K562 (cell line): ENCODE results near the gene THRSP. TPM values are rescaled to one million over a fixed set of nuclear protein-coding genes. Genes with fewer than 3 reads are reported as not detected.
A peak's percentile ranks its signal among the peaks of the same experiment; 100 is the strongest.

Experiments used
- CAMTA2 ChIP-seq: fragments of 250-450 bp; sonication (Bioruptor Pico); conservative IDR thresholded peaks from 2 replicates; pipeline ENCODE4 v1.5.1; 2022
- ELF2 ChIP-seq: fragments of 250-450 bp; sonication (Bioruptor Pico); IDR thresholded peaks from 2 replicates; pipeline ENCODE4 v1.5.0; 2021; ENCODE audit warnings: mild to moderate bottlenecking
- ETV1 ChIP-seq: fragments of 450-650 bp; conservative IDR thresholded peaks from 2 replicates; pipeline ENCODE4 v1.6.1; 2016; ENCODE audit warnings: missing genetic modification characterization, control low read depth, low read depth, missing compliant biosample characterization
- FOXA3 ChIP-seq, 2 experiments: fragments of 450-650 bp in 1 of 2; sonication (generic) in 1 of 2; formaldehyde crosslinking; IDR thresholded peaks in 1 of 2; conservative IDR thresholded peaks in 1 of 2; 2 replicates each; pipeline versions ENCODE4 v1.4.0 to v1.8.0; 2020 to 2022; ENCODE audit warnings: mild to moderate bottlenecking in 2 of 2, missing genetic modification reagents in 1 of 2
- GABPB2 ChIP-seq: fragments of 250-450 bp; sonication (Bioruptor Pico); conservative IDR thresholded peaks from 2 replicates; pipeline ENCODE4 v1.5.1; 2021; ENCODE audit warnings: mild to moderate bottlenecking
- HEY1 ChIP-seq: fragments of 250-450 bp; sonication (Bioruptor Pico); IDR thresholded peaks from 2 replicates; pipeline ENCODE4 v1.5.0; 2020; ENCODE audit warnings: mild to moderate bottlenecking, moderate library complexity, borderline replicate concordance
- HMG20B ChIP-seq: fragments of 250-450 bp; sonication (Bioruptor Pico); IDR thresholded peaks from 2 replicates; pipeline ENCODE4 v1.5.0; 2021; ENCODE audit warnings: mild to moderate bottlenecking
- HNRNPH1 ChIP-seq: fragments of 200-400 bp; formaldehyde crosslinking; optimal IDR thresholded peaks from 2 replicates; pipeline ENCODE3; 2017; ENCODE audit warnings: low read depth, mild to moderate bottlenecking, low read length, moderate library complexity
- JUNB ChIP-seq: fragments of 450-650 bp; formaldehyde crosslinking; conservative IDR thresholded peaks from 2 replicates; pipeline ENCODE4 v1.4.0; 2020; ENCODE audit warnings: mild to moderate bottlenecking
- JUND ChIP-seq, 2 experiments: IDR thresholded peaks; 2 replicates in 1 of 2; 3 replicates in 1 of 2; pipeline ENCODE4 v1.6.1; 2011; ENCODE audit warnings: borderline replicate concordance in 2 of 2, low read depth in 2 of 2, low read length in 2 of 2, improper control_type of control experiment in 1 of 2, missing biosample characterization in 1 of 2, missing genetic modification characterization in 1 of 2, missing genetic modification reagents in 1 of 2
- KLF10 ChIP-seq: fragments of 250-450 bp; sonication (Bioruptor Pico); IDR thresholded peaks from 2 replicates; pipeline ENCODE4 v1.6.1; 2021; ENCODE audit warnings: matching md5 sums
- MTA1 ChIP-seq: fragments of 450-650 bp; IDR thresholded peaks from 2 replicates; pipeline ENCODE4 v1.6.1; 2017; ENCODE audit warnings: borderline replicate concordance
- MYNN ChIP-seq, 2 experiments: sonication (generic); formaldehyde crosslinking in 1 of 2; IDR thresholded peaks; 2 replicates each; pipeline versions ENCODE4 v1.5.0 to v1.6.1; 2016 to 2020; ENCODE audit warnings: antibody characterized with exemption in 1 of 2, missing genetic modification reagents in 1 of 2
- NEUROD1 ChIP-seq: fragments of 150-350 bp; IDR thresholded peaks from 2 replicates; pipeline ENCODE4 v1.6.1; 2014; ENCODE audit warnings: borderline replicate concordance, low read length, low read depth; ENCODE audit not compliant: partially characterized antibody
- NR2F6 ChIP-seq: fragments of 450-650 bp; formaldehyde crosslinking; IDR thresholded peaks from 2 replicates; pipeline ENCODE4 v1.4.0; 2020; ENCODE audit warnings: mild to moderate bottlenecking
- NRF1 ChIP-seq, 2 experiments: fragments of 450-650 bp; IDR thresholded peaks in 1 of 2; conservative IDR thresholded peaks in 1 of 2; 2 replicates each; pipeline ENCODE4 v1.6.1; 2014; ENCODE audit warnings: mild to moderate bottlenecking in 2 of 2
- POLR3A ChIP-seq: IDR thresholded peaks from 2 replicates; pipeline ENCODE4 v1.6.1; 2011; ENCODE audit warnings: borderline replicate concordance, mild to moderate bottlenecking, moderate library complexity; ENCODE audit not compliant: insufficient read length, insufficient read depth; ENCODE audit errors: extremely low read depth
- RBBP5 ChIP-seq: fragments of 200-600 bp; sonication (generic); IDR thresholded peaks from 2 replicates; pipeline ENCODE4 v1.6.1; 2012; ENCODE audit warnings: borderline replicate concordance, mild to moderate bottlenecking, low read length, control low read depth, inconsistent platforms; ENCODE audit not compliant: insufficient read depth, poor library complexity, severe bottlenecking
- ZBTB8A ChIP-seq: fragments of 450-650 bp; IDR thresholded peaks from 2 replicates; pipeline ENCODE4 v1.6.1; 2018; ENCODE audit warnings: mild to moderate bottlenecking, moderate library complexity; ENCODE audit not compliant: partially characterized antibody
- ZKSCAN8 ChIP-seq: fragments of 200-800 bp; sonication (Bioruptor generic); IDR thresholded peaks from 2 replicates; pipeline ENCODE4 v1.6.1; 2016; ENCODE audit warnings: missing genetic modification characterization, missing compliant biosample characterization
- polyA plus RNA-seq, 8 experiments: library from polyadenylated mRNA; depleted of rRNA in 4 of 8; stranded (reverse) in 5 of 8; unstranded in 3 of 8; fragments of >200 nt; fragmentation: Nextera tagmentation in 2 of 8; fragmentation: Illumina TruSeq in 1 of 8; extraction: Ambion mirVana in 2 of 8; extraction: Trizol in 1 of 8; gene quantifications; 2 replicates each; pipeline versions ENCODE4 v1.2.1 to v1.2.3, GENCODE V29; 2011 to 2014; ENCODE audit warnings: inconsistent platforms in 1 of 8, missing spikeins in 1 of 8
- total RNA-seq, 7 experiments: library from RNA; depleted of rRNA in 6 of 7; stranded (reverse); fragments of >200 nt in 6 of 7; fragmentation: Illumina TruSeq in 2 of 7; extraction: Trizol in 2 of 7; gene quantifications; 2 replicates each; pipeline versions ENCODE4 v1.2.1 to v1.2.3, GENCODE V29; 2011 to 2021; ENCODE audit warnings: low replicate concordance in 1 of 7
- TF ChIP-seq, protein P1 (sequence below): fragments of 250-450 bp; sonication (Bioruptor Pico); IDR thresholded peaks from 2 replicates; pipeline ENCODE4 v1.8.0; 2022; ENCODE audit warnings: inconsistent platforms
- TF ChIP-seq, protein P2 (sequence below): fragments of 450-650 bp; IDR thresholded peaks from 2 replicates; pipeline ENCODE4 v1.6.1; 2016
- TF ChIP-seq, protein P3 (sequence below): sonication (generic); formaldehyde crosslinking; IDR thresholded peaks from 2 replicates; pipeline ENCODE4 v1.8.1; 2023; ENCODE audit warnings: mild to moderate bottlenecking, missing genetic modification reagents

The THRSP gene
- total and polyA plus RNA-seq, 9 of the 15 experiments (the other 6 are each of a cell fraction or from before 2014, with no cell fraction given), result 0.23 to 0.56 (median 0.31) TPM; not detected in 2

DNA sequence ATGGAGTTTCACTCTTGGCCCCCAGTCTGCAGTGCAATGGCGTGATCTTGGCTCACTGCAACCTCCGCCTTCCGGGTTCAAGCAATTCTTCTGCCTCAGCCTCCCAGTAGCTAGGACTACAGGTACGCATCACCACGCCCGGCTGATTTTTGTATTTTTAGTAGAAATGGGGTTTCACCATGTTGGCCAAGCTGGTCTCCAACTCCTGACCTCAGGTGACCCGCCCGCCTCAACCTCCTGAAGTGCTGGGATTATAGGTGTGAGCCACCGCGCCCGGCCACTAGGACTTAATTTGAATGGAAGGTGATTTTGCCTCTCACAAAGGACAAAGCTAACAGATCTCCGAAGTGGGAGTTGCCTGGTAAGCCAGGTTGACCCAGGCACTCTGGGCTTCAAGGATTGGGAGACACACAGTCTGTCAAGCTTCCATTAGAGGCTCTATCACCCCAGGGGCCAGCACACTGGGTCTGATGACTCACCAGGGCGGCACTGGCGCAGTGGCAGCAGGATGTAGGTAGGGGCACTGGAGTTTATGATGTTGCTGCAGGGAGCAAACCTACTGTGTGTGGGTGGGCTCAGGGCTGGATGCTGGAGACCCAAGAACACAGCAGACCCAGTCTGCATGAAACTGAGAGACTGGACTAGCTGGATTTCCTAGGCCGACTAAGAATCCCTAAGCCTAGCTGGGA, 22.8 kb upstream of the THRSP start (continued):
- TF ChIP-seq, protein P1, sequence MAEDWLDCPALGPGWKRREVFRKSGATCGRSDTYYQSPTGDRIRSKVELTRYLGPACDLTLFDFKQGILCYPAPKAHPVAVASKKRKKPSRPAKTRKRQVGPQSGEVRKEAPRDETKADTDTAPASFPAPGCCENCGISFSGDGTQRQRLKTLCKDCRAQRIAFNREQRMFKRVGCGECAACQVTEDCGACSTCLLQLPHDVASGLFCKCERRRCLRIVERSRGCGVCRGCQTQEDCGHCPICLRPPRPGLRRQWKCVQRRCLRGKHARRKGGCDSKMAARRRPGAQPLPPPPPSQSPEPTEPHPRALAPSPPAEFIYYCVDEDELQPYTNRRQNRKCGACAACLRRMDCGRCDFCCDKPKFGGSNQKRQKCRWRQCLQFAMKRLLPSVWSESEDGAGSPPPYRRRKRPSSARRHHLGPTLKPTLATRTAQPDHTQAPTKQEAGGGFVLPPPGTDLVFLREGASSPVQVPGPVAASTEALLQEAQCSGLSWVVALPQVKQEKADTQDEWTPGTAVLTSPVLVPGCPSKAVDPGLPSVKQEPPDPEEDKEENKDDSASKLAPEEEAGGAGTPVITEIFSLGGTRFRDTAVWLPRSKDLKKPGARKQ (CRISPR knock-in tag), result no peak
- TF ChIP-seq HNRNPH1 (no peak), MTA1 (no peak), RBBP5 (no peak), KLF10 (CRISPR knock-in tag) (no peak), MYNN (IDR thresholded peaks at IDR 0.05) (0 out of 2 replicates have a peak, but pooled peaks have one; percentile 24), MYNN (CRISPR knock-in tag; IDR thresholded peaks at IDR 0.05) (no peak), POLR3A (no peak), GABPB2 (CRISPR knock-in tag) (no peak), HMG20B (CRISPR knock-in tag) (no peak), CAMTA2 (CRISPR knock-in tag) (no peak), JUNB (0 out of 2 replicates have a peak, but pooled peaks have one; percentile 32), FOXA3 (CRISPR knock-in tag; conservative IDR thresholded peaks at IDR 0.05 in 1 of 2, IDR thresholded peaks at IDR 0.05 in 1 of 2) (no peak), NRF1 (conservative IDR thresholded peaks at IDR 0.05 in 1 of 2, IDR thresholded peaks at IDR 0.05 in 1 of 2) (0 out of 4 replicates have a peak, but pooled peaks have one; percentile 24 to 44), NEUROD1 (peak; percentile 11), ETV1 (tag) (0 out of 2 replicates have a peak, but pooled peaks have one; percentile 37), NR2F6 (CRISPR knock-in tag) (no peak), ZKSCAN8 (no peak), ZBTB8A (no peak), ELF2 (CRISPR knock-in tag) (no peak), JUND (IDR thresholded peaks at IDR 0.05; ENCODE audit: borderline replicate concordance, low read depth, low read length) (peak; percentile 93), JUND (tag; IDR thresholded peaks at IDR 0.05; ENCODE audit: borderline replicate concordance, low read depth, low read length) (peak; percentile 80; the same call in 2 of the 3 replicates), HEY1 (CRISPR knock-in tag) (no peak)
- TF ChIP-seq, protein P2, sequence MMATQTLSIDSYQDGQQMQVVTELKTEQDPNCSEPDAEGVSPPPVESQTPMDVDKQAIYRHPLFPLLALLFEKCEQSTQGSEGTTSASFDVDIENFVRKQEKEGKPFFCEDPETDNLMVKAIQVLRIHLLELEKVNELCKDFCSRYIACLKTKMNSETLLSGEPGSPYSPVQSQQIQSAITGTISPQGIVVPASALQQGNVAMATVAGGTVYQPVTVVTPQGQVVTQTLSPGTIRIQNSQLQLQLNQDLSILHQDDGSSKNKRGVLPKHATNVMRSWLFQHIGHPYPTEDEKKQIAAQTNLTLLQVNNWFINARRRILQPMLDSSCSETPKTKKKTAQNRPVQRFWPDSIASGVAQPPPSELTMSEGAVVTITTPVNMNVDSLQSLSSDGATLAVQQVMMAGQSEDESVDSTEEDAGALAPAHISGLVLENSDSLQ, result no peak
- TF ChIP-seq, protein P3, sequence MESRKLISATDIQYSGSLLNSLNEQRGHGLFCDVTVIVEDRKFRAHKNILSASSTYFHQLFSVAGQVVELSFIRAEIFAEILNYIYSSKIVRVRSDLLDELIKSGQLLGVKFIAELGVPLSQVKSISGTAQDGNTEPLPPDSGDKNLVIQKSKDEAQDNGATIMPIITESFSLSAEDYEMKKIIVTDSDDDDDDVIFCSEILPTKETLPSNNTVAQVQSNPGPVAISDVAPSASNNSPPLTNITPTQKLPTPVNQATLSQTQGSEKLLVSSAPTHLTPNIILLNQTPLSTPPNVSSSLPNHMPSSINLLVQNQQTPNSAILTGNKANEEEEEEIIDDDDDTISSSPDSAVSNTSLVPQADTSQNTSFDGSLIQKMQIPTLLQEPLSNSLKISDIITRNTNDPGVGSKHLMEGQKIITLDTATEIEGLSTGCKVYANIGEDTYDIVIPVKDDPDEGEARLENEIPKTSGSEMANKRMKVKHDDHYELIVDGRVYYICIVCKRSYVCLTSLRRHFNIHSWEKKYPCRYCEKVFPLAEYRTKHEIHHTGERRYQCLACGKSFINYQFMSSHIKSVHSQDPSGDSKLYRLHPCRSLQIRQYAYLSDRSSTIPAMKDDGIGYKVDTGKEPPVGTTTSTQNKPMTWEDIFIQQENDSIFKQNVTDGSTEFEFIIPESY (CRISPR knock-in tag), result peak; percentile 93
